ENCODE data around the gene LRMDA. TPM values are rescaled to one million over a fixed set of nuclear protein-coding genes. Genes with fewer than 3 reads are reported as not detected.
A peak's percentile ranks its signal among the peaks of the same experiment; 100 is the strongest.

Gene LRMDA
- total and polyA plus RNA-seq, 2 of the 13 experiments (the other 11 are each of a cell fraction or from before 2014, with no cell fraction given) = 13.4 to 22.0 TPM

DNA sequence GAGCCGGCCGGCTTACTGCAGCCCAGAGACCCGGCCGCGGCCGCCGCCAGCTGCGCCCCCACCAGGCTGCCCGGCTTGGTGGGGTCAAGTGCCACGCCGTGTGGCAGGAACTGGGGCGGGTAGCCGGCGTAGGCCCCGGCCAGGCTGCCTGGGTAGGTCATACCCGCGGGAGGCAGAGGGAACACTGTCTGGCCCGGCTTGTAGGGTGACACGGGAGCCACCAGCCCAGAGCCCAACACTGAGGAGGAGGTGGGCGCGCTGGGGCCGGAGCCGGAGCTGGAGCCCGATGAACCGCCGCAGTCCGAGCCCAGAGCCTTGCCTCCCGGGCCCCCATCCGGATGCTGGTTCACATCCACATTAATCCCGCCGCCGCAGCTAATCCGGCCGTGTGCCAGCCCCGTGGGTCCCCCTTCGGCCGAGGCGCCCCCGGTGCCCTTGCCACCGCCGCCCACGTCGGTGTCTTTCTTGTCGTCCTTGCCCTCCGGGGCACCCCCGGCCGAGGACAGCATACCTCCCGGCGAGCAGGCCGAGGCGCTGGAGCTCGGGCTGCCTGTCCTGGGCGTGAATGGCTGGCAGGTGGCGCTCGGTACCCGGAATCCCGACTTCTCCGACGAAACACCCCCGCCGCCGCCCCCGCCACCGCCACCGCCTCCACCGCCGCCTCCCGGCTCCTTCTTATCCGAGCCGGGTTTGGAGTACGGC lies 31.8 kb upstream of the LRMDA start:
- no TSS peak for BruUV-seq (replicated peaks)
- peak overlapping the region; percentile 97 for H3K27ac ChIP-seq (ENCODE audit: extremely low read length, insufficient read depth, low read length)
- peak overlapping the region; percentile 79 for H3K4me2 ChIP-seq (ENCODE audit: low read depth, low read length)
- FAIRE-seq (no peak), DNase-seq (ENCODE audit: low spot score) (peak; percentile 36), ATAC-seq (peak; percentile 5; the same call in 2 of the 3 replicates)
- H3K79me2 ChIP-seq (ENCODE audit: insufficient read depth, low read length) = peaks cover 50% of the 10 kb centered on the region
- in situ Hi-C loops (cut with HindIII; ENCODE audit: extremely low pct_ligation_motif_present, low pct_unique_long_range_greater_than_20kb) = loop anchor here (5.0 to 10.0 kb wide), 2 partner anchors 373 to 635 kb away; no protein-coding TSS in a partner anchor
- POLR2A ChIA-PET = interaction anchor here (0.7 to 8.4 kb wide), 13 partner anchors 10 to 1249 kb away, joined by 3 to 219 read pairs (median 3); partner anchors contain the start of genes ADK, AP3M1 and LRMDA
- peak overlapping the region; percentile 93 for H3K9ac ChIP-seq (ENCODE audit: insufficient read depth, low read depth, low read length)
- intact Hi-C loops (cut with micrococcal nuclease; ENCODE audit: unreplicated experiment) = loop anchor here (2.0 to 10.0 kb wide), 6 partner anchors 98 to 903 kb away; no protein-coding TSS in a partner anchor
- H2AFZ ChIP-seq (ENCODE audit: low read length) = no peak overlapping the region
- 0% methylated on average over 1 of the region's 71 CpGs for WGBS (ENCODE audit: low lambda C conversion rate)
- H3K4me1 ChIP-seq (ENCODE audit: insufficient read depth, low read length) = peaks cover 15% of the 10 kb centered on the region
- CTCF ChIA-PET (ENCODE audit: low intra/inter-chr PET ratio, low total read pairs) = interaction anchor here (1.2 to 1.5 kb wide), 2 partner anchors 688 to 904 kb away, joined by 4 to 5 read pairs; no protein-coding TSS in a partner anchor
- peak overlapping the region; percentile 100 for H3K4me3 ChIP-seq (replicated peaks in 1 of 3; ENCODE audit: insufficient read depth in 1 of 3, low read depth in 2 of 3, low read length in 3 of 3)
- H3K36me3 ChIP-seq (replicated peaks in 1 of 2; ENCODE audit: control insufficient read depth in 1 of 2, insufficient read depth in 2 of 2, low read length in 2 of 2) = peaks cover 5 to 21% of the 10 kb centered on the region in 2 experiments; a peak in 2 of 5 replicates
- H3K27me3 ChIP-seq (ENCODE audit: control insufficient read depth in 1 of 2, insufficient read depth in 2 of 2, low read length in 2 of 2) = no peaks in the 10 kb centered on the region; a peak in 1 of 5 replicates
- H4K20me1 ChIP-seq (ENCODE audit: insufficient read depth, low read length) = peaks cover 28% of the 10 kb centered on the region; the same call in 1 of the 2 replicates
- no peaks in the 10 kb centered on the region for H3K9me3 ChIP-seq (ENCODE audit: low read length)
- TF ChIP-seq ZNF589 (CRISPR knock-in tag; conservative IDR thresholded peaks at IDR 0.05) (peak; percentile 67; the same call in 1 of the 2 replicates), SP4 (CRISPR knock-in tag; IDR thresholded peaks at IDR 0.05) (peak; percentile 56; the same call in 1 of the 2 replicates), JUNB (CRISPR knock-in tag; IDR thresholded peaks at IDR 0.05; ENCODE audit: borderline replicate concordance) (0 out of 2 replicates have a peak, but pooled peaks have one; percentile 21), ZNF207 (IDR thresholded peaks at IDR 0.05; ENCODE audit: borderline replicate concordance) (no peak), ZNF260 (CRISPR knock-in tag; IDR thresholded peaks at IDR 0.05; ENCODE audit: borderline replicate concordance, low read depth) (no peak), ATF7-NPFF (CRISPR knock-in tag; IDR thresholded peaks at IDR 0.05; ENCODE audit: low read depth) (no peak; the same call in 1 of the 2 replicates), MIXL1 (CRISPR knock-in tag; IDR thresholded peaks at IDR 0.05) (no peak), TEAD2 (CRISPR knock-in tag; IDR thresholded peaks at IDR 0.05) (no peak), RAD21 (CRISPR knock-in tag; IDR thresholded peaks at IDR 0.05) (peak; percentile 56; the same call in 1 of the 2 replicates), SYNCRIP (IDR thresholded peaks at IDR 0.05; ENCODE audit: insufficient read depth, low read depth, low read length) (no peak), TAF1 (CRISPR knock-in tag; IDR thresholded peaks at IDR 0.05) (0 out of 2 replicates have a peak, but pooled peaks have one; percentile 39), CSRNP2 (CRISPR knock-in tag; conservative IDR thresholded peaks at IDR 0.05; ENCODE audit: low read depth) (0 out of 2 replicates have a peak, but pooled peaks have one; percentile 37), SIX4 (CRISPR knock-in tag; IDR thresholded peaks at IDR 0.05) (no peak), FOXC1 (CRISPR knock-in tag; IDR thresholded peaks at IDR 0.05; ENCODE audit: borderline replicate concordance) (no peak), SMAD1 (CRISPR knock-in tag; IDR thresholded peaks at IDR 0.05; ENCODE audit: borderline replicate concordance, low read depth) (0 out of 2 replicates have a peak, but pooled peaks have one; percentile 43), ZNF577 (CRISPR knock-in tag; IDR thresholded peaks at IDR 0.05; ENCODE audit: borderline replicate concordance, low read depth) (no peak)
- TF ChIP-seq, protein P1, sequence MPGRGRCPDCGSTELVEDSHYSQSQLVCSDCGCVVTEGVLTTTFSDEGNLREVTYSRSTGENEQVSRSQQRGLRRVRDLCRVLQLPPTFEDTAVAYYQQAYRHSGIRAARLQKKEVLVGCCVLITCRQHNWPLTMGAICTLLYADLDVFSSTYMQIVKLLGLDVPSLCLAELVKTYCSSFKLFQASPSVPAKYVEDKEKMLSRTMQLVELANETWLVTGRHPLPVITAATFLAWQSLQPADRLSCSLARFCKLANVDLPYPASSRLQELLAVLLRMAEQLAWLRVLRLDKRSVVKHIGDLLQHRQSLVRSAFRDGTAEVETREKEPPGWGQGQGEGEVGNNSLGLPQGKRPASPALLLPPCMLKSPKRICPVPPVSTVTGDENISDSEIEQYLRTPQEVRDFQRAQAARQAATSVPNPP (CRISPR knock-in tag; IDR thresholded peaks at IDR 0.05) = peak; percentile 31; the same call in 1 of the 2 replicates
- TF ChIP-seq, protein P2, sequence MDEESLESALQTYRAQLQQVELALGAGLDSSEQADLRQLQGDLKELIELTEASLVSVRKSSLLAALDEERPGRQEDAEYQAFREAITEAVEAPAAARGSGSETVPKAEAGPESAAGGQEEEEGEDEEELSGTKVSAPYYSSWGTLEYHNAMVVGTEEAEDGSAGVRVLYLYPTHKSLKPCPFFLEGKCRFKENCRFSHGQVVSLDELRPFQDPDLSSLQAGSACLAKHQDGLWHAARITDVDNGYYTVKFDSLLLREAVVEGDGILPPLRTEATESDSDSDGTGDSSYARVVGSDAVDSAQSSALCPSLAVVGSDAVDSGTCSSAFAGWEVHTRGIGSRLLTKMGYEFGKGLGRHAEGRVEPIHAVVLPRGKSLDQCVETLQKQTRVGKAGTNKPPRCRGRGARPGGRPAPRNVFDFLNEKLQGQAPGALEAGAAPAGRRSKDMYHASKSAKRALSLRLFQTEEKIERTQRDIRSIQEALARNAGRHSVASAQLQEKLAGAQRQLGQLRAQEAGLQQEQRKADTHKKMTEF (CRISPR knock-in tag; IDR thresholded peaks at IDR 0.05) = no peak

Measured in HepG2 (cell line).